ENCODE results near the gene RHOA.

GRCh38 chr3:49352890-49353421 lies 58.8 kb downstream of the RHOA start:
- TF ChIP-seq POLR2A (IDR thresholded peaks at IDR 0.05), result no peak
- no peak for TF ChIP-seq CTCF (IDR thresholded peaks at IDR 0.05 in 8 of 11, conservative IDR thresholded peaks at IDR 0.05 in 3 of 11)

All from spleen (tissue), 7 donors.